C4-2B (cell line): ENCODE results near the gene ATP6V1G2.

Experiments used
- CTCF ChIP-seq: fragments of 450-650 bp; conservative IDR thresholded peaks from 2 replicates; pipeline ENCODE4 v1.5.1; 2017; ENCODE audit warnings: mild to moderate bottlenecking
- ZFX ChIP-seq: fragments of 450-650 bp; IDR thresholded peaks from 2 replicates; pipeline ENCODE4 v1.6.1; 2017

DNA sequence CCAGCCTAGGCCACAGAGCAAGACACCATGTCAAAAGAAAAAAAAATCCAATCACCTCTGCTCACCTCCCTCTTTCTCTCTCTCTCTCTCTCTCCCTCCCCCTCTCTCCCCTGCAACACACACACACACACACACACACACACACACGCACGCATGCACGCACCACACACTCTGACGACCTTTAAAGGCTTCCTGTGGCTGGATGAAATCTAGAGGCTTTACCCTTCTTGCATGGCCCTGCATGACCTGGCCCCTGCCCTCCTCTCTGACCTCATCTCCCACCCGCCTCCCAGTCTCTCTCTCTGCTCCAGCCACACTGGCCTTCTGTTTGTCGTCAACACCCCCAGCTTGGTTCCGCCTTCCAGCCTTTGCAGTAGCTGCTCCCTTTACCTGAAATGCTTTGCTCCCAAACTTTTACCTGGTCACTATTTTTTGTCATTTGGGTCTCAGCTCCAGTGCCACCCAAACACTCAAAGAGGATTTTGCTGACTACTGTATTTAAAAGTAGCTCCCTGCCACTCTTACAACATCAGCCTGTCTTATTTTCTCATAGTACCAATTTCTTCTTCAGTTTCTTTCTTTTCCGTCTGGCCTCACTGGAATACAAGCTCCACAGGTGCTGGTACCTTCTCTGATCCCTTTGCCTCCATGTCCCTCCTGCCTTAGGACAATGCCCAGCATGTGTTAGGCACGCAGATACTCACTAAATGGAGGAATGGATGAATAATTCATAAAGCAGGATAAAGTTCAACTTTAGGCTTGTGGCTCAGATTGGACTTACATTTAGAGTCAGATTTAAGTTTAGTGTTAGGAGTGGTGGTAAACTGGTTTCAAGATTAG lies 21.3 kb upstream of the ATP6V1G2 start:
- TF ChIP-seq CTCF: no peak
- TF ChIP-seq ZFX: no peak
